ENCODE measurements around the gene DUOXA1. TPM values are rescaled to one million over a fixed set of nuclear protein-coding genes. Genes with fewer than 3 reads are reported as not detected.

The DUOXA1 gene
- total and polyA plus RNA-seq, 2 of the 4 experiments (the other 2 are of a cell fraction), result 0.02 TPM; not detected in 1

GRCh38 chr15:45169608-45170480 lies 40.2 kb upstream of the DUOXA1 start:
- Histone ChIP-seq H3K36me3 (ENCODE audit: control insufficient read depth, insufficient read depth, low read length) (peaks cover 8% of the 10 kb centered on the region; the same call in 1 of the 2 replicates), H3K4ac (ENCODE audit: low read depth, low read length) (no peak overlapping the region; the same call in 1 of the 2 replicates), H3K4me1 (ENCODE audit: control insufficient read depth, insufficient read depth, low read length) (peaks cover 4% of the 10 kb centered on the region), H3K14ac (replicated peaks; ENCODE audit: low read depth, low read length) (no peak overlapping the region), H2AK9ac (replicated peaks; ENCODE audit: low read depth, low read length, poor library complexity) (no peak overlapping the region), H4K91ac (ENCODE audit: insufficient read depth, low read depth, low read length) (no peak overlapping the region), H4K5ac (ENCODE audit: low read depth, low read length) (no peak overlapping the region), H2BK5ac (ENCODE audit: low read depth, low read length, poor library complexity, severe bottlenecking) (no peak overlapping the region), H4K20me1 (ENCODE audit: insufficient read depth, low read length) (no peaks in the 10 kb centered on the region; the same call in 1 of the 2 replicates), H2AK5ac (ENCODE audit: low read depth, low read length) (no peak overlapping the region), H3K23ac (ENCODE audit: low read depth, low read length) (no peak overlapping the region), H2BK120ac (ENCODE audit: low read depth, low read length) (no peak overlapping the region), H3K79me1 (ENCODE audit: low read depth in 1 of 2, low read length in 2 of 2) (peaks cover 5 to 16% of the 10 kb centered on the region in 2 experiments), H3K56ac (ENCODE audit: extremely low read depth, insufficient read depth, low read length) (no peak overlapping the region), H3K27me3 (ENCODE audit: control insufficient read depth, insufficient read depth, low read length) (no peaks in the 10 kb centered on the region), H4K8ac (ENCODE audit: low read depth in 2 of 2, low read length in 2 of 2) (no peak overlapping the region), H2BK20ac (ENCODE audit: low read depth, low read length) (no peak overlapping the region), H3K4me2 (ENCODE audit: low read depth, low read length) (no peak overlapping the region), H2AFZ (replicated peaks; ENCODE audit: low read length, poor library complexity) (no peak overlapping the region), H2BK15ac (ENCODE audit: low read depth, low read length) (no peak overlapping the region), H3K27ac (ENCODE audit: insufficient read depth, low read length) (no peak overlapping the region), H3K9me1 (ENCODE audit: insufficient read depth, low read length) (peaks cover 6% of the 10 kb centered on the region), H3K9ac (ENCODE audit: low read depth, low read length) (no peak overlapping the region), H3K18ac (ENCODE audit: low read depth, low read length) (no peak overlapping the region), H3K9me3 (ENCODE audit: control insufficient read depth, insufficient read depth, low read length) (no peaks in the 10 kb centered on the region), H3K4me3 (ENCODE audit: insufficient read depth, low read depth, low read length) (no peak overlapping the region)
- no TSS peak for BruUV-seq (replicated peaks)
- ChIA-PET POLR2A (ENCODE audit: unreplicated experiment) (no interaction called here), CTCF (interaction anchor here (0.6 kb wide), 1 partner anchor 10 kb away, joined by 3 read pairs; no protein-coding TSS in a partner anchor)
- ATAC-seq (ENCODE audit: low read depth) (no peak), DNase-seq (no peak)
- TF ChIP-seq CHD1 (IDR thresholded peaks at IDR 0.05; ENCODE audit: low read depth, low read length) (no peak), RFX5 (IDR thresholded peaks at IDR 0.05; ENCODE audit: low read depth, low read length) (no peak), SMC3 (IDR thresholded peaks at IDR 0.05; ENCODE audit: low read depth, low read length) (no peak), MXI1 (IDR thresholded peaks at IDR 0.05; ENCODE audit: borderline replicate concordance, low read depth, low read length) (no peak), MAZ (IDR thresholded peaks at IDR 0.05; ENCODE audit: borderline replicate concordance, low read depth, low read length) (no peak), RCOR1 (IDR thresholded peaks at IDR 0.05; ENCODE audit: insufficient replicate concordance, low read length) (no peak), RAD21 (IDR thresholded peaks at IDR 0.05; ENCODE audit: low read length) (no peak), POLR2A (IDR thresholded peaks at IDR 0.05; ENCODE audit: low read depth, low read length) (no peak), MAFK (IDR thresholded peaks at IDR 0.05; ENCODE audit: low read depth, low read length) (no peak), CEBPB (IDR thresholded peaks at IDR 0.05; ENCODE audit: low read depth, low read length) (no peak)
- TF ChIP-seq, protein P1, sequence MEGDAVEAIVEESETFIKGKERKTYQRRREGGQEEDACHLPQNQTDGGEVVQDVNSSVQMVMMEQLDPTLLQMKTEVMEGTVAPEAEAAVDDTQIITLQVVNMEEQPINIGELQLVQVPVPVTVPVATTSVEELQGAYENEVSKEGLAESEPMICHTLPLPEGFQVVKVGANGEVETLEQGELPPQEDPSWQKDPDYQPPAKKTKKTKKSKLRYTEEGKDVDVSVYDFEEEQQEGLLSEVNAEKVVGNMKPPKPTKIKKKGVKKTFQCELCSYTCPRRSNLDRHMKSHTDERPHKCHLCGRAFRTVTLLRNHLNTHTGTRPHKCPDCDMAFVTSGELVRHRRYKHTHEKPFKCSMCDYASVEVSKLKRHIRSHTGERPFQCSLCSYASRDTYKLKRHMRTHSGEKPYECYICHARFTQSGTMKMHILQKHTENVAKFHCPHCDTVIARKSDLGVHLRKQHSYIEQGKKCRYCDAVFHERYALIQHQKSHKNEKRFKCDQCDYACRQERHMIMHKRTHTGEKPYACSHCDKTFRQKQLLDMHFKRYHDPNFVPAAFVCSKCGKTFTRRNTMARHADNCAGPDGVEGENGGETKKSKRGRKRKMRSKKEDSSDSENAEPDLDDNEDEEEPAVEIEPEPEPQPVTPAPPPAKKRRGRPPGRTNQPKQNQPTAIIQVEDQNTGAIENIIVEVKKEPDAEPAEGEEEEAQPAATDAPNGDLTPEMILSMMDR (conservative IDR thresholded peaks at IDR 0.05; ENCODE audit: low read depth, low read length), result no peak
- TF ChIP-seq, protein P2, sequence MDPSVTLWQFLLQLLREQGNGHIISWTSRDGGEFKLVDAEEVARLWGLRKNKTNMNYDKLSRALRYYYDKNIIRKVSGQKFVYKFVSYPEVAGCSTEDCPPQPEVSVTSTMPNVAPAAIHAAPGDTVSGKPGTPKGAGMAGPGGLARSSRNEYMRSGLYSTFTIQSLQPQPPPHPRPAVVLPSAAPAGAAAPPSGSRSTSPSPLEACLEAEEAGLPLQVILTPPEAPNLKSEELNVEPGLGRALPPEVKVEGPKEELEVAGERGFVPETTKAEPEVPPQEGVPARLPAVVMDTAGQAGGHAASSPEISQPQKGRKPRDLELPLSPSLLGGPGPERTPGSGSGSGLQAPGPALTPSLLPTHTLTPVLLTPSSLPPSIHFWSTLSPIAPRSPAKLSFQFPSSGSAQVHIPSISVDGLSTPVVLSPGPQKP (IDR thresholded peaks at IDR 0.05; ENCODE audit: borderline replicate concordance, low read depth, low read length), result no peak
- TF ChIP-seq, protein P3, sequence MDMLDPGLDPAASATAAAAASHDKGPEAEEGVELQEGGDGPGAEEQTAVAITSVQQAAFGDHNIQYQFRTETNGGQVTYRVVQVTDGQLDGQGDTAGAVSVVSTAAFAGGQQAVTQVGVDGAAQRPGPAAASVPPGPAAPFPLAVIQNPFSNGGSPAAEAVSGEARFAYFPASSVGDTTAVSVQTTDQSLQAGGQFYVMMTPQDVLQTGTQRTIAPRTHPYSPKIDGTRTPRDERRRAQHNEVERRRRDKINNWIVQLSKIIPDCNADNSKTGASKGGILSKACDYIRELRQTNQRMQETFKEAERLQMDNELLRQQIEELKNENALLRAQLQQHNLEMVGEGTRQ (IDR thresholded peaks at IDR 0.05; ENCODE audit: low read depth, low read length), result no peak
- no CpG with 5 or more reads among the region's 4 CpGs for WGBS, 2 experiments (ENCODE audit: extremely low coverage in 2 of 2, insufficient read length in 1 of 2)
- dilution Hi-C loops (cut with HindIII; ENCODE audit: low sequenced_read_pairs, unreplicated experiment) (no loop called here), intact Hi-C loops (cut with micrococcal nuclease) (no loop called here), in situ Hi-C loops (cut with MboI; ENCODE audit: low sequenced_read_pairs) (no loop called here)

All from IMR-90 (cell line).